GM12864 (cell line): Measurements from ENCODE around the gene SPEF2.

Source experiments
- DNase-seq: peaks from one replicate; pipeline ENCODE4 v3.0.0-alpha.2; 2011; ENCODE audit warnings: low read depth
- H3K4me3 ChIP-seq: 2 replicates; pipeline ENCODE4 v1.5.1; 2011; ENCODE audit warnings: mild to moderate bottlenecking, low read depth, low read length, control low read depth
- TF ChIP-seq, protein P1 (sequence below): IDR thresholded peaks from 2 replicates; pipeline ENCODE4 v1.5.1; 2011; ENCODE audit warnings: low read depth, mild to moderate bottlenecking, moderate library complexity, low read length, control low read depth, inconsistent platforms; ENCODE audit errors: missing control alignments

Gene SPEF2

DNA sequence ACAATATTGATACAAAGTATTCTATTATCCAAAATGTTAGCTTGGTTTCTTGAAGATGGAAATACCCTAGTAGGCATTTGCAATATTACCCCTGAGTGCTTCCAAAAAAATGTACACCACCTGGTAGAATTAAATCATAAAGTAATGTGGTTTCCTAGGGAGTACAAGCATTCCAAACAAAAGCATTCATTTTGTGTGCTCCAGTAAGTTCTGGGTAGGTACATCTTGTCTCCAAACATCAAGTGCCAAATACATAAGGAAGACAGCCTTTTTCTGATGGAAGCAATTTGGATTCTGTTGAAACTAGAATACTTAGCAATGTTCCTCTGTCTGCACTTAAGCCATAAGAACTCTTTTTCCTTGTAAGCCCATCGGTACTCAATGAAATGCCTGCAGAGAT, 165.9 kb downstream of the SPEF2 start:
- no peak for DNase-seq

DNA sequence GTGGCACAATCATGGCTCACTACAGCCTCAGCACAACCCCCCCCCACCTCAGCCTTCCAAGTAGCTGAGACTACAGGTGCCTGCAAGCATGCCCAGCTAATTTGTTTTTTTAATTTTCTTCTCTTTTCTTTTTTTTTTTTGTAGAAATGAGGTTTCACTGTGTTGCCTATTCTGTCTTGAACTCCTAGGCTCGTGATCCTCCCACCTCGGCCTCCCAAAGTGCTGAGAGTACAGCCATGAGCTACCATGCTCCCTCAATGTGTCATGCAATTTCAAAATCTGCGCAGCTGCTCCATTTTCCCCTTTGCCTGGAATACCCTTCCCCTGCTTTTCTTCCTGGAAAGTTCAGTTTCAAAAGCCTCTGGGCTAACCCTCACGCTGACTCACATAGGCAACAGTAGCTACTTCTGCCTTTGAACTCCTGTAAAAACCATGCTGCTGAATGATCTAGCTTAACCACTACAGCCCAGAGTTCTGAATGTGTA, 168.0 kb downstream of the SPEF2 start:
- TF ChIP-seq, protein P1, sequence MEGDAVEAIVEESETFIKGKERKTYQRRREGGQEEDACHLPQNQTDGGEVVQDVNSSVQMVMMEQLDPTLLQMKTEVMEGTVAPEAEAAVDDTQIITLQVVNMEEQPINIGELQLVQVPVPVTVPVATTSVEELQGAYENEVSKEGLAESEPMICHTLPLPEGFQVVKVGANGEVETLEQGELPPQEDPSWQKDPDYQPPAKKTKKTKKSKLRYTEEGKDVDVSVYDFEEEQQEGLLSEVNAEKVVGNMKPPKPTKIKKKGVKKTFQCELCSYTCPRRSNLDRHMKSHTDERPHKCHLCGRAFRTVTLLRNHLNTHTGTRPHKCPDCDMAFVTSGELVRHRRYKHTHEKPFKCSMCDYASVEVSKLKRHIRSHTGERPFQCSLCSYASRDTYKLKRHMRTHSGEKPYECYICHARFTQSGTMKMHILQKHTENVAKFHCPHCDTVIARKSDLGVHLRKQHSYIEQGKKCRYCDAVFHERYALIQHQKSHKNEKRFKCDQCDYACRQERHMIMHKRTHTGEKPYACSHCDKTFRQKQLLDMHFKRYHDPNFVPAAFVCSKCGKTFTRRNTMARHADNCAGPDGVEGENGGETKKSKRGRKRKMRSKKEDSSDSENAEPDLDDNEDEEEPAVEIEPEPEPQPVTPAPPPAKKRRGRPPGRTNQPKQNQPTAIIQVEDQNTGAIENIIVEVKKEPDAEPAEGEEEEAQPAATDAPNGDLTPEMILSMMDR: no peak
- no peak overlapping the region for H3K4me3 ChIP-seq
- DNase-seq: no peak

More for the DNA sequence above, 165.9 kb downstream of the SPEF2 start:
- H3K4me3 ChIP-seq: no peak overlapping the region
- TF ChIP-seq, protein P1: no peak

DNA sequence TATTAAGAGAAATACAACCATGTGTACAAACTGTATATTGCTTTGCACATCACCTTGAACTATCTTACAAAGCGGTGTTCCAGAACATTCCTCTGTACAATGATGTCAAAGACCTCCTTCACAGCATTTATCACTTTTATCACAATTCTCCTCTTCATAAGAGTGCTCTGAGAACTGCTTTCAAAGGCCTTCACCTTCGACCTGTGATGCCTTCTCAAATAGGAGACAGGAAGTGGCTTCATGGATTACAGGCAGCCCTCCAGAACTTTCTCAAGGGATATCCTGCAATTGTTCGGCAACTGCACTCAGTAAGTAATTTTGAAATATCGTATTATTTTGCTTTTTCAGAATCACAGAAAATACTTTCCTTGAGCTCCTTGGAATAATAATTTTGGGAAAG, 171.1 kb downstream of the SPEF2 start:
- no peak overlapping the region for H3K4me3 ChIP-seq
- TF ChIP-seq, protein P1: no peak

DNA sequence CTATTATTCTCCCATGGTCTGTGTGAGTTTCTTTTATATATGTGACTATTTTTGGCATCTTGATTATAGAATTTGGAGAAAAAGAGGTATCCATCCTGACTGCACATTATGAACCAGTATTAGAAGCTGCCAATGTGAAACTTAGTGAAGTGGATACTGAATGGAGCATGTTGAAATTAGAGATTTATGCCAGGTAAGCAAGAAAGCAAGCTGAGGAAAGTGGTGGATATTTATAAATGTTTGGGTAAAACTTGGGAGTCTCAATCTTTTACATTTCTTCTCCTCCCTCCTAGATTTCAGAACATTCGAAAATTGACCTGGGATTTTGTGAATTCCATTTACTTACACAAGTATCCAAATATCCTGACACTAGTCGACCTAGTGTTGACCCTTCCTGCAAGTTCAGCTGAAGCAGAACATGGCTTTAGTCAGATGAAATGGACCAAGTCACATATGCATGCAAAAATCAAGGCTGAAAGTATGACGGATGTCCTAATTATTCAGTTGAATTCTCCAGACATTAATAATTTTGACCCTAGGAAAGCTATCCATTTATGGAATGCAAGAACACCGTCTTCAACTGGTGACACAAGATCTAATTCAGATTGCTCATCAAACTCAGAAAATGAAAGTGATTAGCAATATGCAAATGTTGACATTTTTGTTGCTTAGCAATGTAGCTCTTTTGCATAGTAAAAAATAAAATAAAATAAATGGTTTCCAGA, 172.2 kb downstream of the SPEF2 start:
- TF ChIP-seq, protein P1: no peak
- H3K4me3 ChIP-seq: no peak overlapping the region
- no peak for DNase-seq

More for the DNA sequence above, 171.1 kb downstream of the SPEF2 start:
- no peak for DNase-seq

DNA sequence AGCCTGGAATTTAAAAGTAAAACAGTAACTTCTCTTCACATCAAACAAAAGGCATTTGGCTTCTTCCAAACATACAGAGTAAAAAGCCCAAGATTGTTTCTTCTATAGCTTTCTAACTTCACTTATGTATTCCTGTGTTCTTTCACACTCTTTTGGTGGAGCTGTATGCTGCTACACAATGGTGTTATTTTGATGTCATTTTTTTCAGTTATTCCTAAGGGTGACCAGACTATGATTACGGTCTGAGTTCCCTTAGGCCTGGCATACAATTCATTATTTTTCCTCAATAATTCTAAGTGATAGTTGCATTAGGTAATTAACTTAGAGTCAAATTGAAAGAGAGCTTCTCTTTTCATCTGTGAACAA, 172.8 kb downstream of the SPEF2 start:
- no peak for DNase-seq
- TF ChIP-seq, protein P1: no peak
- no peak overlapping the region for H3K4me3 ChIP-seq

- no peak for DNase-seq
- TF ChIP-seq, protein P1: no peak
- no peak overlapping the region for H3K4me3 ChIP-seq
Measured at GRCh38 chr5:35794328-35794619, 176.6 kb downstream of the SPEF2 start.
